Stimulated activated CD4-positive, alpha-beta T cell treated with anti-CD3 and anti-CD28 coated beads, Interleukin-4, amount 100 ng/mL, for 24 hours (primary cell): ENCODE data around the gene ERI2.
"Not testable (repeated sequence)": the region's sequence is repeated elsewhere in the genome, so short reads cannot be mapped to it uniquely, and the experiment has no call there.

Experiments
- DNase-seq: peaks from one replicate; pipeline ENCODE4 v3.0.0-alpha.2; 2020

Gene ERI2

DNA sequence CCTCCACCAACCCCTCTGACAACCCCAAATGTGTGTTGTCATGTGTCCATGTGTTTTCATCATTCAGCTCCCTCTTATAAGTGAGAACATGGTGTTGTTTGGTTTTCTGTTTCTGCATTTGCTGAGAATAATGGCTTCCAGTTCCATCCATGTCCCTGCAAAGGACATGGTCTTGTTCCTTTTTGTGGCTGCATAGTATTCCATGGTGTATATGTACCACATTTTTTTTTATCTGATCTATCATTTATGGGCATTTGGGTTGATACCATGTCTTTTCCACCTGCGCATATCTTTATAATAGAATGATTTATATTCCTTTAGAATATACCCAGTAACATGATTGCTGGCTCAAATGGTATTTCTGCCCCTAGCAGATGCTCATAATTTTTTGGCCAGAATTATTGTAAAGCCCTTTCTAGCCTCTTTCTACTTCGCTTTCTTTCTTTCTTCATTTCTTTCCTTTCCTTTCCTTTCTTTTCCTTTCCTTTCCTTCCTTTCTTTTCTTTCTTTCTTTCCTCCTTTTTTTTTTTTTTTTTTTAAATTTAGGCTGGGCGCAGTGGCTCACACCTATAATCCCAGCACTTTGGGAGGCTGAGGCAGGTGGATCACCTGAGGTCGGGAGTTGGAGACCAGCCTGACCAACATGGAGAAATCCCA lies 12.8 kb upstream of the ERI2 start:
- DNase-seq, result no peak

DNA sequence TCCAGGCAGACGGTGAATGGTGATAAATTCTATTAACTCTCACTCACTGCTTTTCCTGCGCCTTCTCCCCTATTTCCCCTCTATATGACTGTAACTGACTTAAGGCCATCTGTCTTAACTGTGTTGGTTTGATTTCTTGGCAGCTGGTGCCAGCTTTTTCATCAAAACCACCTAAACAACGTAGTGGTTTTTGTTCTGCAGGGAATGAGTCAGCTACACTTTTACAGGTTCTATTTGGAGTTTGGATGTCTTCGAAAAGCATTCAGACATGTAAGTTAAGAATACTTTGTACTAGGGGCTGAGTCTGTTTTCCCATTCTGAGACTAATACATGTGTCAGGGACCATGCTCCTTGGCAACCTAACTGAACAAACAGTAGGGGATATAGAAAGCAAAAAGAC lies 8.5 kb upstream of the ERI2 start:
- no peak for DNase-seq

DNA sequence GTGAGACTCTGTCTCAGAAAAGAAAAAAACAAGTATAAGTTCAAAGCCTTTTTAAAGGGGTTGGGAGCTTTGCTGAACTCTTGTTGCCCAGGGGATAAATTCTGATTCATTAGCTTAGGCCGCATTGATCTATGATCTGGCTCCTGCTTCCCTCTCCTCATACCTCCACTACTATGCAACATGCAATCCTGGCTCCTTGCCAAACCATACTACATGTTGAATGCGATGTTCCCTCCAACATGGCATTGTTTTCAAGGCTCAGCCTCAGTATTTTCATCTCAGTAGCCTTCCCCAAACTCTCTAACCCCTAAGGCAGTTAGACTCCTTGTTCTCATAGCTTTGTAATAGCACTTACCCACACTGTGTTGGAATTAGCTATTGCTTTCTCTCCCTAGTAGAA lies 6.2 kb upstream of the ERI2 start:
- no peak for DNase-seq

DNA sequence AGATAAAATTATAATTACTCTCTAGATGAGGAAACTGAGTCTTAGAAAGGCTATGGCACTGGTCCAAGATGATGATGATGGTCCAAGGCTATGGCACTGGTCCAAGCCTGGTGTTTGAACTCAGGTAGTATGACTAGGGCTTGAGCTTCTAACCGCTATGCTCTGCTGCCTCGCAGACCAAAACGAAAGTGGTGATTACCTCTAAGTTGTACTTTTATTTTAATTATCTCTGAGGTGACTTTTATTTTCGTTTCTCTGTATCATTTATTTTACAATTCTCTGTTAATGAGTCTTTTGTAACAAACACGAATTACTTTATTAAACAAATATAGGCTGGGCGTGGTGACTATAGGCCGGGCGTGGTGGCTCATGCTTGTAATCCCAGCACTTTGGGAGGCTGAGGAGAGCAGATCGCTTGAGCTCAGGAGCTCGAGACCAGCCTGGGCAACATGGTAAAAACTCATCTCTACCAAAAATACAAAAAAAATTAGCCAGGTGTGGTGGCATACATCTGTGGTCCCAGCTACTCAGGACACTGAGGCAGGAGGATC lies 5.7 kb upstream of the ERI2 start:
- no peak for DNase-seq

DNA sequence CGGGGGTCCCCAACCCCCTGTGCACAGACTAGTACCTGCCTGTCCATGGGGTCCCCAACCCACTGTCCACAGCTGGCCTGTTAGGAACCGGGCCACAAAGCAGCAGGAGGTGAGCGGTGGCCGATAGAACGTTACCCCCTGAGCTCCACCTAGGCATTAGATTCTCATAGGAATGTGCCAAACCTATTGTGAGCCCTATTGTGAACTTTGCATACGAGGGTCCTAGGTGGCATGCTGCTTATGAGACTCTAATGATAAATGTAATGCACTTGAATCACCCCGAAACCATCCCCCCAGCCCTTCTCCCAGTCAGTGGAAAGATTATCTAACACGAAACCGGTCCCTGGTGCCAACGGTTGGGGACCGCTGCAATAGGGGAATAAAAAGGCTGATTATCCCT lies 1.6 kb upstream of the ERI2 start:
- DNase-seq, result no peak

DNA sequence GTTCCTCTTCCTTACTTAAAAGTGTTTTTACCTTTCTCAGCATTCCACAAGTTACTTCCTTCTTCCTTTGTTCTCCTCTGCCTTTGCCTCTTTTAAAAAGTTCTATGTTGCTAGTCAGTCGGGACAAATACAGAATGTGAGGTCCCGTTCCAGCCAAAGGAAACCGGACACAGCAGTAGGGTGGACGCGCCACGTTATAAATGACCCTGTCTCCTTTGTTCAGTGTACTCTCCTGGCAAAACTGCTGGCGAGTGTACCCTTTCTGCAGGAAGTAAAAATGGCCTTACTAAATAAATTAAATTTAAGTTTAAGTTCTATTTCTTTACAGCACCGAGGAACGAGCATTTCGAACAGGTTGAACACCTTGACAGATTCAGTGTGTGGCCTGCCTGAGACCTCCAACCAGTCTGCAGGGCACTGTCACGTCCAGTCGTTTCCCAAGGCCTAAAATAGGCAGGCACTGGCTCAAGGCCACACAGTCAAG lies 546 bp downstream of the ERI2 start:
- peak; percentile 4 for DNase-seq

DNA sequence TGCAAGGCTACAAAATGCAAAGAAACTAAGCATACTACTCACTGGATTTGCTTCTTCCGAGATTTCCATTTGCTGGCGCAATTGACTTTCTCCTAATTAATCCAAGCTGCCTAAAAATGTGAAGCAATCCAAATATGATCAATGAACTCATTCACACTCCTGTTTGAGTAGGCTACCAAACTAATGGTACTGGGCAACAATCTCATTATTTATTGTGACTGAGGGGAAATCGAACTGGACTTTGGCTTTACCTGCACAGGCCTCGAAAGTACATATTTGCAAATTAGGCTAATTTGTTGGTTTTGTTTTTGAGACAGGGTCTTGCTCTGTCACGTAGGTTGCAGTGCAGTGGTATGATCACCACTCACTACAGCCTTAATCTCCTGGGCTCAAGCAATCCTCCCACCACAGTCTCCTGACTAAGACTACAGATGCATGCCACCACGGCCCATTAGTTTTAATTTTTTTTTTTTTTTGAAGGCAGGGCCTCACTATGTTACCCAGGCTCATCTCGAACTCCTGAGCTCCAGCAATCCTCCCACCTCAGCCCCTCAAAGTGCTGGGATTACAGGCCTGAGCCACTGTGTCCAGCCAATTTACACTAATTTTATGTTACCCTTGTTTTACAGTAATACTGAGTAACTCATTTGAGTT lies 2.6 kb downstream of the ERI2 start:
- DNase-seq, result no peak

DNA sequence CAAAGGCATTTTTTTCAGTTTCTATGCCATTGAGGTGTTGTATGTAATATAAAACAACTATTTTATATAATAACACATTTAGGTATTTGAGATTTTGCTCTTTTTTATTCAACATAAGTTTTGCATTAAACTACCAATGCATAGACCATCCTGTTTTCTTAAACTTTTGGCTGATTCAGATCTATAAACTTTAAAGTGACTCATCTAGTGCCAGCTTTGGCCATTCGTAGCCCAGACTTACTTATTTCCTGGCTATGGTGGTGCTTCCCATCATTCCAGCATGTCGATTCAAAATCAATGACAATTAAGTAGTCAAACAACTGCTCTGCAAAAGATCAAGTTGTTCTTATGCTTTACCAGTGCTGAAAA lies 3.1 kb downstream of the ERI2 start:
- no peak for DNase-seq

DNA sequence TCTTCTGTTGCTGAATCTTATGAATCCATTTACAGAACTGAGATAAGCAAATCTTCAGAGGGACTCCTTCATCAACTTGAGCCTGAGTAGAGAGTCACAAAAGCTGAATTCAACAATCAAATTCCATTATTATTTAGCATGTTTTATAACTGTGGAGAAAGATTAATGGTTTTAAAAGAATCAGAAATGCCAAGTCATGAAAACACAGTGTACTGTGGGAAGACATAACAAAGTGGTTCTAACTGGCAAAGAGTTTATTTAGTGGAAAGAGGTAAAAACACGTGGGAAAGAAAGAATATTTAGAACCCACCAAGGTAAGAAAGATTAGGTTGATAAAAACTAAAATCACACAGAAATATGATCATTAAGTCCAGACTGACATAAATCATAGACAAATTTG lies 5.0 kb downstream of the ERI2 start:
- DNase-seq, result no peak

DNA sequence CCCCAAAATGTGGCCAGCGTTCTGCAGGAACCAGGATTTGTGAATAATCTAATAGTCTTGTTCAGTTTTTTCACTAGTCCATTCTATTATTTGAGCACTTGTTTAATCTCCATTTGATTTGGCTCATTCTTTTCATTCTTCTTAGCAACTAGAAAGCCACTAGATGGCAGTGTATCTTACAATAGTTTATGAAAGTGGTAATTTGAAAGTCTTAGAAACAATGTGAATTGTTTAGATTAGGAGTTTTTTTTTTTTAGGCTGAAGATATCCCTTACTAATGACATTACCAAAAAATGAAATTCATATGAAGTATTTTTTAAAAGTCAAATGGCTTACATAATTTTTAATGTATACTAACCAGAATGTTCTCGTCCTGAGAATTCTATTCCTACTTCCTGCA lies 6.7 kb downstream of the ERI2 start:
- no peak for DNase-seq

DNA sequence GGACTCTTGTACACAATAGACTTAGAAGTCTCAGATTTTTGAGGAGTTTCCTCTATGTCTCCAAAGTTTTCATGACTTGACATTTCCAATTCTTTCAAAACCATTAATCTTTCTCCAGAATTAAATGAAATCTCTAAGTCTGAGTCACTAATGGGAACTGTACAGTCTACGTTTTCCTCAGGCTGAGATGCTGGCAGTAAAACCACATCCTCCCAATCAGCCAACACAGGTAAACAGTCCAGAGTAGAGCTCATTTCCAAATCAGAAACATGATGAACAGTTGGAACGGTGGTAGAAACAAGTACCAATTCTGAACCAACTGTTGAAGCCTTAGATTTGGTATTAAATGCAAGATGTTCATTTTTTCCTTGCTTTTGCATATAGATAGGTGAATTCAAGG lies 7.9 kb downstream of the ERI2 start:
- no peak for DNase-seq

DNA sequence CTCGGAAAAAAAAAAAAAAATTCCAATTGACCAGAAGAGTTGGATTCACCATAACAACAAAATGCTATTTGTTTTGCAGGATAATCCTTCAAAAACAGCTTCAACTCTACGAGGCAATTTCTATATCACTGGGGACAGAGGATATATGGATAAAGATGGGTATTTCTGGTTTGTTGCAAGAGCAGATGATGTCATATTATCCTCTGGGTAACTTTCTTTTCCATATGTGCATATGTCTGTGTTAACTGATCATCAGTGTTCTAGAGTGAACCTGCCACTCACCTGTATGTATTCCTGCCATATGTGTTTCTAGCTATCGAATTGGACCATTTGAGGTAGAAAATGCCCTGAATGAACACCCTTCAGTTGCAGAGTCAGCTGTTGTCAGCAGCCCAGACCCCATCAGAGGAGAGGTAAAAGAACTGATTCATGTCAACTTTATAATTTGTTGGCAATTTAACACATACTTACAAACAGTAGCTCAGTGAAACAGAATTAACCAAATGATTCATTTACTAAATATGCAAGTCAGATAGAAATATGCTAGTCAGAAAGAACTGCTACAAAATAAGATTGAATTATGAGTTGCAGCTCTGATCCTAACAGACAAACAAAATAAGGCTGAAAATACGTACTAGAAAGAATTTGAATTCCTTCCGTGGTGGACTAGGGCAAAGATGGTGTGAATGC lies 14.2 kb downstream of the ERI2 start:
- DNase-seq, result no peak

DNA sequence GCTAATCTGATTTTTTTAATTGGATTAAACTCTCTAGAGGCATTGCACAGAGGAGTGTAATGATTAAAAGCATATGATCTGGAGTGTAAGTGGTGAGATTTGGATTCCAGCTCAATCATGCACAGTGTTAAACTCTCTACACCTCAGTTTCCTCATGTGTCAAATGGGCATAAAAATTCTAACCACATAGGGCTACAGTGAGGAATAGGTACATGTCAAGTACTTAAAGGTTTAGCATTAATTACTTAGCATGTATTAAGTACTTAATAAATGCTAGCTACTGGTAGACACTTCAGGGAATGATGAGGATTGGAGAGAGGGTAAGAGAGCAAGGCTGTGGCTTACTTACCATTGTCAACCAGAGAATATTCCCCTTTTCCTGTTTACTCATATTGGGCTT lies 17.1 kb downstream of the ERI2 start:
- no peak for DNase-seq

DNA sequence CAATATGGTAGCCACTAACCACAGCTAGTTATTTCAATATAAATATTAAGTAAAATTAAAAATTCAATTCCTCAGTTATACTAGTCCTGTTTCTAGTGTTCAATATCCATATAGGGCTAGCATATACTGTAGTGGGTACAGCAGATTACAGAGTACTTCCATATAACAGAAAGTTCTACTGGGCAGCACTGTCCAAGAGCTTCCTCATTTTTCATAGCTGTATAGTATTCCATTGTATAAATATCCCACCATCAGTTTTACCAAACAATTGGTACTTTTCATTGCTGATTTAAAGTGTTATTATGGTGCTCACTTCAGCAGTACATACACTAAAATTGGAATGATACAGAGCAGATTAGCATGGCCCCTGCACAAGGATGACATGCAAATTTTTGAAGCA lies 22.1 kb downstream of the ERI2 start:
- DNase-seq, result no peak

DNA sequence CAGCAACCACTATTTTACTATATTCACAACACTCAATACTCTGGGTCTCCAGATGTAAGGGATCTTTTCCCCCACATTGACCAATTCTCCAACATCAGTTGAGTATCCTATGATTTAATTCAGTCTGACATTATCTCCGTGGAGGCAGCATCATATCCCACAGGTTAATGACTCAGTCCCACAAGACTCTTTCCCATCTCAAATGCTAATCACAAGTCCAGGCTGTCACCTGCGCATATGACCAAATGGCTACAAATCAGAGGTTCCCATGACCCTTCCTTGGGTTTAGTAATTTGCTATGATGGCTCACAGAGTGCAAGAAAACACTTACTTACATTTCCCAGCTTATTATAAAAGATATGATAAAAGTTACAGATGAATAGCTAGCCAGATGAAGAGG lies 23.8 kb downstream of the ERI2 start:
- no peak for DNase-seq

DNA sequence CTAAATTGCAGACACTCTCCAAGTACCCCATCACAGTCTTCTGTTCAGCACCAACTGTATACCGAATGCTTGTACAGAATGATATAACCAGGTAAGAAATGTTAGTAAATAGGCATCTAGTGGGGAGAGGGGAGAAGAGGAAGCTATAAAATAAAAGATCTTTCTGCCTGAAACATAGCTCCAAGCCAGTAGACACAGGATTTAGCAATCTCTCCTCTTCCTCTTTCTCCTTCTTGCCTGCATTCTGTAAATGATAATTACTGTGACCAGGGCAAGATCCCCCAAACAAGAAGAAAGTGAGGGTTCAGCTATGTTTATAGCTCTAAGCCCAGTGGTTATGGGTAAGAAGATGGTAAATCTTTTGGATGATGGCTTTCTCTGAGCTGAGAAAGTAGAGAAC lies 24.6 kb downstream of the ERI2 start:
- no peak for DNase-seq

DNA sequence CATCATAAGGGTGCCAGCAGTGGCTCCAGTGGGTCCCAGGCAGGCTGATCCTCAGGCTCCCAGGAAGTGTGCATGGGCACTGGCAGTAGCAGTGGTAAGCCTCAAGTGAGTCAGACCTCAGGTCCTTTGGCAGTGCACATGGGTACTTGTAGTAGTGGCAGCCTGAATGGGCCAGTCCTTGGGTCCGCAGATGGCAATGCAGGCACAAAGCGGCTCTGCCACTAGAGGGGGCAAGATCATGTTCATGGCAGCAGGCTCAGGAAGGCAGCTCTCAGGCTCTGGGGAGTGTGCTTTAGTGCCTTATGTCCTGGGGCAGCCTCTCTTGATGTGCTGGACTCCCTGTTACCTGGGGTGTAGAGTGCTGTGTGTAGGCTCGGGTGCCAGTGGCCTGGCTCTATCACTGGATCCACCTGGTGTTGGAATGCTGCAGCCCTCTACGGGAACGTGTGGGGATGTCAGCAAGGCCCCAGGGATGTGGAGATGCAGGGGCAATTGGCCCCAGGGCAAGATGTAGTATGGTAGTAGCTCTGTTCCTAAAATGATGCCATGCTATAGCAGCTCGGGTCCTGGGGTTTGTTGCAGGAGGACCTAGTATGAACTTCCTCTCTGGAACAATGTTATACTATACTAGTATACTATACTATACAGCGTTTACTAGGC lies 31.4 kb downstream of the ERI2 start:
- DNase-seq, result peak; percentile 63

DNA sequence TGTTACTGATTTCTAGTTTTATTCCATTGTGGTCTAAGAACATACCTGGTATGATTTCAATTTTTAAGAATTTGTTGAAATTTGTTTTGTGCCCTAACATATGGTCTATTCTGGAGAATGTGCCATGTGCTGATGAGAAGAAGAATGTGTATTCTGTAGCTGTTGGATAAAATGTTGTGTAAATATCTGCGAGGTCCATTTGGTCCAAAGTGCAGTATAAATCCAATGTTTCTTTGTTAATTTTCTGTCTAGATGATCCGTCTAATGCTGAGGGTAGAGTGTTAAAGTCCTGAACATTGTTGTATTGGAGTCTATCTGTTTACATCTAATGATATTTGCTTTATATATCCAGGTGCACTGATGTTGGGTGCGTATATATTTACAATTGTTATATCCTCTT lies 32.6 kb downstream of the ERI2 start:
- no peak for DNase-seq

DNA sequence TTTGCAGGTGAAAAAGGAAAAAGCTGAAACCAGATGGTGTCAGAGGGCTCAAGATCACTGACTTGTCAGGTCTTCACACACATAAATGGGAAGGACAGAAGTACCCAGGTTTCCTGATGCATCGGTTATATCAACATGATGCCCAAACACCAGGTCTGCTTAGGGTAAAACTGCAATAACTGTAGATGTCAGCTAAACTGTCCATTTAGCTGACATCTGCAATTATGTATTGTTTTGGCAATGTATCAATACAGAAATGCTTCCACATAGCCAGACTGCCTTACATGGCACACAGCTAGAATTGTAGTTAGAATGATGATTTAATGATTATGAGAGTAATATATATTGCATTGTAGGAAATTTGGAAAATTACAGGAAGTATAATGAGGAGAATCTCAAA lies 37.5 kb downstream of the ERI2 start:
- DNase-seq, result no peak

DNA sequence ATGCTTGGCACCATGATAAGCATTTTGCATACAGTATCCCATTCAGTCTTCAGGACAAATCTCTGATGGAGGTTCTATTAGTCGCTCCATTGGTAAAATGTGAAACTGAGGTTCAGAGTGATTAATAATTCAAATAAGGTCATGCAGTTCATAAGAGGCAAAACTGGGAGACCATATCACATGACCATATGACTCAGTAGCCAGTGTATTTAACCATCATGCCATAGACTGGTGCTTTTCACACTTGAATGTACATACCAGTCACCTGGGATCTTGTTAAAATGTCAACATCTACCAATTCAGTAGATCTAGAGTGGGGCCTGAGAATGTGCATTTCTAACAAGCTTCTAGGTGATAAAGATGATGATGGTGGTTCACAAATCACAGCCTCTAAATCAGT lies 38.2 kb downstream of the ERI2 start:
- no peak for DNase-seq

DNA sequence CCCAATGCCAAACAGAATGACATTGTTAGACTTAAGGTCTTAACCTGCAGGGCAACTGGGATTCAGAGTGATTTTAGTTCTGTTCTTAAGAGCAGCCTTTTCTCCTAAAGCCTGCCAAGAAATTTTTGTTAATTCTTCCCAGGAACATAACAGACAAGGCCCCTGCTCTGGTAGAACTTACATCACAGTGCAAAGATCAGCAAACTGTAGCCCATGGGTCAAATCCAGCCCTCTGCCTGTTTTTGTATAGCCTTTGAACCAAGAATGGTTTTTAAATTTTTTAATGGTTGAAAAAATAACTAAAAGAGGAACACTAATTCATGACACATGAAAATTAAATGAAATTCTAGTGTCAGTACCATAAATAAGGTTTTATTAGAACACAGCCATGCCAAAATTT lies 38.7 kb downstream of the ERI2 start:
- DNase-seq, result no peak

DNA sequence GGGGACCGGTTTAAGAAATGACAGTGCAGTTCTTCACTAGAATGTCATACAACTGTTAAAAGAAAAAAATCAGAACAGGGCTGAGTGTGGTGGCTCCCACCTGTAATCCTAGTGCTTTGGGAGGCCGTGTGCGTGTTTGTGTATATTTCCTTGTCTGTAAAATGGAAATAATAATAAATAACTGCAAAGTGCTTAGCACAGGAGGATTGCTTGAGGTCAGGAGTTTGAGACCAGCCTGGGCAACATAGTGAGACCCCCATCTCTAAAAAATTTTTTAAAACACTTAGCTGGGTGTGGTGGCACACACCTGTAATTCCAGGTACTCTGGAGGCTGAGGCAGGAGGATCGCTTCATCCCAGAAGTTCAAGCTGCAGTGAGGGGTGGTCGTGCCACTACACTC lies 40.0 kb downstream of the ERI2 start:
- DNase-seq, result no peak

DNA sequence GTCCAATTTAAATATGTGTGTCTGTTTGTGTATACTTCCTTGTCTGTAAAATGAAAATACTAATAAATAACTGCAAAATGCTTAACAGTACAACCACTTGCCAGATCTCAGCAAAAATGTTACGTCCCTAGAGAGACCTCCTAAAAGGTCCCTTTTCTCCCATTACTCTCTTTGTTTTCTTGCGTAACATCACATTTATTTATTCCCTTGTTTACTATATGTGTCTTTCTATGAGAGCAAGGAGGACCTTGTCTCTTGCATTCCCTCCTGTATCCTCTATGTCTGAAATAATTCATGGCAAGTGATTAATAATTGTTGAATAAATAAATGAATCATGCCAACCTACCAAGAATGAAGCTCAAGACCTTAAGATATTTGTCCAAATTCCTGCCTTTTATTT lies 40.5 kb downstream of the ERI2 start:
- no peak for DNase-seq

DNA sequence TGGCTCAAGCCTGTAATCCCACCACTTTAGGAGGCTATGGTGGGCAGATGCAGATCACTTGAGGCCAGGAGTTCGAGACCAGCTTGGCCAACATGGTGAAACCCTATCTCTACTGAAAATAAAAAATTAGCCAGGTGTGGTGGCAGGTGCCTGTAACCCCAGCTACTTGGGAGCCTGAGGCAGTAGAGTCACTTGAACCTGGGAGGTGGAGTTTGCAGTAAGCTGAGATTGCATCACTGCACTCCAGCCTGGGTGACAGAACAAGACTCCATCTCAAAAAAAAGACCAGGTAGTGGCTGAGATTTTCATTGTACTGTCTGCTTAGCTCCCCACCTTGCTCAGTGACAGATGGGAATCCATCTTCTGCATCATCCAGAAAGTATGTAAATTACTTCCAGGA lies 41.8 kb downstream of the ERI2 start:
- DNase-seq, result not testable (repeated sequence)
